Liver (tissue), 9 donors: ENCODE measurements around the gene ZNF740. TPM values are rescaled to one million over a fixed set of nuclear protein-coding genes. Genes with fewer than 3 reads are reported as not detected.
"Not testable (repeated sequence)": the region's sequence is repeated elsewhere in the genome, so short reads cannot be mapped to it uniquely, and the experiment has no call there.

Experiments used
- DNase-seq: peaks from one replicate; pipeline ENCODE4 v3.0.0-alpha.2; 2017; ENCODE audit warnings: low spot score
- H3K27ac ChIP-seq, 2 donors: one replicate each; pipeline ENCODE4 v1.7.0; 2013; ENCODE audit warnings: inconsistent platforms in 2 of 2, low read length in 2 of 2, control low read depth in 1 of 2, low read depth in 1 of 2, mild to moderate bottlenecking in 1 of 2
- H3K27me3 ChIP-seq, 4 donors: one replicate each; pipeline versions ENCODE4 v1.6.1 to v1.7.0; 2013; ENCODE audit warnings: low read length in 3 of 4, inconsistent platforms in 1 of 4, mild to moderate bottlenecking in 1 of 4, moderate library complexity in 1 of 4; ENCODE audit not compliant: control insufficient read depth in 4 of 4, insufficient read depth in 4 of 4
- H3K36me3 ChIP-seq, 4 donors: one replicate each; pipeline versions ENCODE4 v1.6.1 to v1.7.0; 2013; ENCODE audit warnings: low read length in 3 of 4, mild to moderate bottlenecking in 3 of 4, low read depth in 1 of 4, moderate library complexity in 1 of 4; ENCODE audit not compliant: control insufficient read depth in 4 of 4, insufficient read depth in 3 of 4
- H3K4me1 ChIP-seq, 4 donors: one replicate each; pipeline versions ENCODE4 v1.6.1 to v1.7.0; 2013; ENCODE audit warnings: low read length in 3 of 4, mild to moderate bottlenecking in 3 of 4, moderate library complexity in 1 of 4; ENCODE audit not compliant: control insufficient read depth in 4 of 4, insufficient read depth in 4 of 4
- H3K4me3 ChIP-seq, 3 donors: one replicate each; pipeline versions ENCODE4 v1.6.1 to v1.7.0; 2013; ENCODE audit warnings: low read length in 3 of 3, control low read depth in 1 of 3, low read depth in 1 of 3, mild to moderate bottlenecking in 1 of 3
- H3K9ac ChIP-seq, 2 donors: one replicate each; pipeline ENCODE4 v1.7.0; 2013; ENCODE audit warnings: low read length in 2 of 2, mild to moderate bottlenecking in 2 of 2, moderate library complexity in 2 of 2, control low read depth in 1 of 2, low read depth in 1 of 2
- H3K9me3 ChIP-seq, 4 donors: one replicate each; pipeline versions ENCODE4 v1.6.1 to v1.7.0; 2013; ENCODE audit warnings: low read length in 3 of 4; ENCODE audit not compliant: control insufficient read depth in 4 of 4
- EGR1 ChIP-seq, 2 donors: IDR thresholded peaks; 2 replicates each; pipeline ENCODE4 v1.6.1; 2016 to 2018; ENCODE audit warnings: antibody characterized with exemption in 2 of 2, low read depth in 2 of 2
- FOXA1 ChIP-seq: IDR thresholded peaks from 2 replicates; pipeline ENCODE4 v1.6.1; 2016; ENCODE audit warnings: antibody characterized with exemption
- FOXA2 ChIP-seq: IDR thresholded peaks from 2 replicates; pipeline ENCODE4 v1.6.1; 2016; ENCODE audit warnings: antibody characterized with exemption
- HNF4A ChIP-seq, 2 donors: conservative IDR thresholded peaks; 2 replicates each; pipeline ENCODE4 v1.6.1; 2016; ENCODE audit warnings: antibody characterized with exemption in 2 of 2, mild to moderate bottlenecking in 2 of 2
- YY1 ChIP-seq: IDR thresholded peaks from 2 replicates; pipeline ENCODE4 v1.6.1; 2016; ENCODE audit warnings: antibody characterized with exemption, mild to moderate bottlenecking
- ZBTB33 ChIP-seq: IDR thresholded peaks from 2 replicates; pipeline ENCODE4 v1.6.1; 2016; ENCODE audit warnings: antibody characterized with exemption
- whole genome bisulfite sequencing: extraction: QIAGEN DNeasy Blood & Tissue Kit; methylation state at CpG from one replicate; pipeline ENCODE4 v1.1.7; 2013; 5-methylcytosine and 5-hydroxymethylcytosine counted together
- polyA plus RNA-seq, 2 donors: library from polyadenylated mRNA; stranded (reverse) in 1 of 2; unstranded in 1 of 2; fragments of 200-250 nt in 1 of 2; fragments of >200 nt in 1 of 2; fragmentation: Nextera tagmentation in 1 of 2; extraction: Ambion mirVana in 1 of 2; gene quantifications; one replicate each; pipeline versions ENCODE4 v1.2.1 to v1.2.3, GENCODE V29; 2013 to 2015
- total RNA-seq, 2 donors: library from RNA; depleted of rRNA; stranded (reverse); fragments of >200 nt; gene quantifications; one replicate each; pipeline ENCODE4 v1.2.3, GENCODE V29; 2014
- TF ChIP-seq, protein P1 (sequence below): IDR thresholded peaks from 2 replicates; pipeline ENCODE4 v1.6.1; 2016; ENCODE audit warnings: antibody characterized with exemption
- donor health status: healthy.
- donor health status: healthy.
- donor health status: healthy.
- donor health status: healthy.
- donor health status: healthy.

The ZNF740 gene
- total and polyA plus RNA-seq, 4 donors: 1.4 to 14.4 (median 6.3) TPM

GRCh38 chr12:53201639-53202038 is 21.1 kb downstream of the ZNF740 start:
- no peak overlapping the region for H3K27ac ChIP-seq
- H3K36me3 ChIP-seq: no peaks in the 10 kb centered on the region
- no peaks in the 10 kb centered on the region for H3K27me3 ChIP-seq
- H3K9me3 ChIP-seq: no peaks in the 10 kb centered on the region
- no peak overlapping the region for H3K4me3 ChIP-seq
- H3K9ac ChIP-seq: no peak overlapping the region
- DNase-seq: no peak
- peaks cover 0 to 17% (median 12%) of the 10 kb centered on the region in 4 donors for H3K4me1 ChIP-seq
- TF ChIP-seq HNF4A (conservative IDR thresholded peaks at IDR 0.05) (peak; percentile 41 to 51), YY1 (no peak), EGR1 (IDR thresholded peaks at IDR 0.05; ENCODE audit: low read depth in 2 of 2) (no peak)
- 74% methylated on average over 4 of the region's 4 CpGs for WGBS

- H3K9me3 ChIP-seq, DNase-seq, H3K4me1 ChIP-seq, H3K4me3 ChIP-seq, H3K27ac ChIP-seq, H3K36me3 ChIP-seq, H3K9ac ChIP-seq, H3K27me3 ChIP-seq: not testable (repeated sequence)
- WGBS: 91% methylated on average over 7 of the region's 7 CpGs
These were observed 21.8 kb downstream of the ZNF740 start for GRCh38 chr12:53202316-53202715.

GRCh38 chr12:53204351-53204750 is 23.8 kb downstream of the ZNF740 start:
- Histone ChIP-seq H3K36me3 (no peaks in the 10 kb centered on the region), H3K9me3 (no peaks in the 10 kb centered on the region), H3K27ac (no peak overlapping the region), H3K27me3 (no peaks in the 10 kb centered on the region), H3K4me1 (peaks cover 0 to 2% (median 0%) of the 10 kb centered on the region in 4 donors), H3K9ac (no peak overlapping the region), H3K4me3 (no peak overlapping the region)
- WGBS: 85% methylated on average over 1 of the region's 1 CpG
- no peak for DNase-seq
- TF ChIP-seq FOXA2 (no peak), FOXA1 (no peak)
- TF ChIP-seq, protein P1, sequence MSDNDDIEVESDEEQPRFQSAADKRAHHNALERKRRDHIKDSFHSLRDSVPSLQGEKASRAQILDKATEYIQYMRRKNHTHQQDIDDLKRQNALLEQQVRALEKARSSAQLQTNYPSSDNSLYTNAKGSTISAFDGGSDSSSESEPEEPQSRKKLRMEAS: no peak

GRCh38 chr12:53205747-53206419 is 25.4 kb downstream of the ZNF740 start:
- no peaks in the 10 kb centered on the region for H3K9me3 ChIP-seq
- no peaks in the 10 kb centered on the region for H3K27me3 ChIP-seq
- H3K36me3 ChIP-seq: no peaks in the 10 kb centered on the region
- H3K4me3 ChIP-seq: no peak overlapping the region
- DNase-seq: no peak
- TF ChIP-seq ZBTB33 (no peak), YY1 (no peak), HNF4A (conservative IDR thresholded peaks at IDR 0.05) (no peak), EGR1 (IDR thresholded peaks at IDR 0.05; ENCODE audit: low read depth in 2 of 2) (no peak)
- WGBS: 75% methylated on average over 7 of the region's 7 CpGs
- peak overlapping the region in 1 of 2 donors; percentile 0 for H3K27ac ChIP-seq
- peak overlapping the region in 1 of 2 donors; percentile 28 for H3K9ac ChIP-seq
- H3K4me1 ChIP-seq: no peaks in the 10 kb centered on the region
